Suprapubic skin (tissue), 4 donors: ENCODE data around the gene CCDC39. TPM values are rescaled to one million over a fixed set of nuclear protein-coding genes. Genes with fewer than 3 reads are reported as not detected.

Experiments
- DNase-seq, 2 donors: peaks; one replicate each; pipeline ENCODE4 v3.0.0-alpha.2; 2019; ENCODE audit warnings: low spot score in 2 of 2
- H3K27ac ChIP-seq: fragments of 200-600 bp; sonication (generic); one replicate; pipeline ENCODE4 v1.5.1; 2019
- H3K27me3 ChIP-seq: fragments of 200-600 bp; sonication (generic); one replicate; pipeline ENCODE4 v1.5.1; 2019
- H3K36me3 ChIP-seq: fragments of 200-600 bp; sonication (generic); one replicate; pipeline ENCODE4 v1.5.1; 2019
- H3K4me1 ChIP-seq: fragments of 200-600 bp; sonication (generic); one replicate; pipeline ENCODE4 v1.5.1; 2019
- H3K4me3 ChIP-seq: fragments of 200-600 bp; sonication (generic); one replicate; pipeline ENCODE4 v1.5.1; 2019; ENCODE audit warnings: mild to moderate bottlenecking
- H3K9me3 ChIP-seq: fragments of 200-600 bp; sonication (generic); one replicate; pipeline ENCODE4 v1.5.1; 2019
- EP300 ChIP-seq: sonication (generic); formaldehyde crosslinking; IDR thresholded peaks from one replicate; pipeline ENCODE4 v1.6.1; 2017; ENCODE audit warnings: antibody characterized with exemption
- POLR2A ChIP-seq, 2 donors: fragments of 450-650 bp; IDR thresholded peaks; one replicate each; pipeline ENCODE4 v1.6.1; 2017; ENCODE audit warnings: antibody characterized with exemption in 2 of 2, mild to moderate bottlenecking in 2 of 2, moderate library complexity in 2 of 2
- POLR2AphosphoS5 ChIP-seq, 3 donors: sonication (generic); formaldehyde crosslinking; IDR thresholded peaks; one replicate each; pipeline ENCODE4 v1.6.1; 2017; ENCODE audit warnings: antibody characterized with exemption in 3 of 3
- WGBS: methylation state at CpG from one replicate; pipeline ENCODE4 v1.1.5; 2018; 5-methylcytosine and 5-hydroxymethylcytosine counted together
- total RNA-seq, 4 donors: library from RNA; depleted of rRNA; stranded (reverse); fragments of >200 nt; gene quantifications; one replicate each; pipeline ENCODE4 v1.1.0, GENCODE V29; 2016
- TF ChIP-seq, protein P1 (sequence below), 2 donors: fragments of 200-600 bp in 1 of 2; fragments of 450-650 bp in 1 of 2; sonication (generic) in 1 of 2; IDR thresholded peaks; one replicate each; pipeline ENCODE4 v1.5.1; 2016 to 2019; ENCODE audit warnings: antibody characterized with exemption in 2 of 2, mild to moderate bottlenecking in 1 of 2, moderate library complexity in 1 of 2

The CCDC39 gene
- total RNA-seq, 4 donors from 2014 or later, result not detected

GRCh38 chr3:180657094-180657493, 22.2 kb downstream of the CCDC39 start:
- no peak for TF ChIP-seq EP300
- TF ChIP-seq POLR2A (IDR thresholded peaks at IDR 0.05), result no peak
- TF ChIP-seq, protein P1, sequence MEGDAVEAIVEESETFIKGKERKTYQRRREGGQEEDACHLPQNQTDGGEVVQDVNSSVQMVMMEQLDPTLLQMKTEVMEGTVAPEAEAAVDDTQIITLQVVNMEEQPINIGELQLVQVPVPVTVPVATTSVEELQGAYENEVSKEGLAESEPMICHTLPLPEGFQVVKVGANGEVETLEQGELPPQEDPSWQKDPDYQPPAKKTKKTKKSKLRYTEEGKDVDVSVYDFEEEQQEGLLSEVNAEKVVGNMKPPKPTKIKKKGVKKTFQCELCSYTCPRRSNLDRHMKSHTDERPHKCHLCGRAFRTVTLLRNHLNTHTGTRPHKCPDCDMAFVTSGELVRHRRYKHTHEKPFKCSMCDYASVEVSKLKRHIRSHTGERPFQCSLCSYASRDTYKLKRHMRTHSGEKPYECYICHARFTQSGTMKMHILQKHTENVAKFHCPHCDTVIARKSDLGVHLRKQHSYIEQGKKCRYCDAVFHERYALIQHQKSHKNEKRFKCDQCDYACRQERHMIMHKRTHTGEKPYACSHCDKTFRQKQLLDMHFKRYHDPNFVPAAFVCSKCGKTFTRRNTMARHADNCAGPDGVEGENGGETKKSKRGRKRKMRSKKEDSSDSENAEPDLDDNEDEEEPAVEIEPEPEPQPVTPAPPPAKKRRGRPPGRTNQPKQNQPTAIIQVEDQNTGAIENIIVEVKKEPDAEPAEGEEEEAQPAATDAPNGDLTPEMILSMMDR (IDR thresholded peaks at IDR 0.05), result no peak
- TF ChIP-seq POLR2AphosphoS5 (IDR thresholded peaks at IDR 0.05), result no peak
- no peak overlapping the region for H3K4me3 ChIP-seq
- no peak overlapping the region for H3K27ac ChIP-seq
- no peaks in the 10 kb centered on the region for H3K27me3 ChIP-seq
- H3K4me1 ChIP-seq, result no peaks in the 10 kb centered on the region
- DNase-seq, result no peak
- WGBS, result 79% methylated on average over 4 of the region's 4 CpGs
- H3K36me3 ChIP-seq, result no peaks in the 10 kb centered on the region
- H3K9me3 ChIP-seq, result no peaks in the 10 kb centered on the region

DNA sequence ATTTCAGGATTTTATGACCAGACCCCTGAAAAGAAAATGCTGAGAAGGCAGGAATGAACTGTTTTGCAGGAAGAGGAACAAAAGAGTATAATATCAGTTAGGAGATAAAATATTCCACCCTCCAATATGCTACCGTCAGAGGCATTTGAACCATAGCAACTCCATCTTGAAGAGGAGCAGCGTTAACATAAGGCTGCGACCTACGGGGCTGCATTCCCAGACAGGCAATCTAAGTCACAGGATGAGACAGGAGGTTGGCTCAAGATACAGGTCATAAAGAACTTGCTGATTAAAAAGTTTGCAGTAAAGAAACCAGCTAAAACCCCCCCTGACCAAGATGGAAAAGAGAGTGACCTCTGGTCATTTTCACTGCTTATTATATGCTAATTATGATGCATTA, 22.9 kb downstream of the CCDC39 start:
- no peak for DNase-seq
- Histone ChIP-seq H3K27me3 (no peaks in the 10 kb centered on the region), H3K27ac (no peak overlapping the region), H3K36me3 (no peaks in the 10 kb centered on the region), H3K4me3 (no peak overlapping the region), H3K9me3 (no peaks in the 10 kb centered on the region), H3K4me1 (no peaks in the 10 kb centered on the region)
- TF ChIP-seq POLR2AphosphoS5 (IDR thresholded peaks at IDR 0.05), result no peak
- TF ChIP-seq EP300, result no peak
- no peak for TF ChIP-seq POLR2A (IDR thresholded peaks at IDR 0.05)
- TF ChIP-seq, protein P1 (IDR thresholded peaks at IDR 0.05), result no peak
- 59% methylated on average over 4 of the region's 4 CpGs for WGBS

DNA sequence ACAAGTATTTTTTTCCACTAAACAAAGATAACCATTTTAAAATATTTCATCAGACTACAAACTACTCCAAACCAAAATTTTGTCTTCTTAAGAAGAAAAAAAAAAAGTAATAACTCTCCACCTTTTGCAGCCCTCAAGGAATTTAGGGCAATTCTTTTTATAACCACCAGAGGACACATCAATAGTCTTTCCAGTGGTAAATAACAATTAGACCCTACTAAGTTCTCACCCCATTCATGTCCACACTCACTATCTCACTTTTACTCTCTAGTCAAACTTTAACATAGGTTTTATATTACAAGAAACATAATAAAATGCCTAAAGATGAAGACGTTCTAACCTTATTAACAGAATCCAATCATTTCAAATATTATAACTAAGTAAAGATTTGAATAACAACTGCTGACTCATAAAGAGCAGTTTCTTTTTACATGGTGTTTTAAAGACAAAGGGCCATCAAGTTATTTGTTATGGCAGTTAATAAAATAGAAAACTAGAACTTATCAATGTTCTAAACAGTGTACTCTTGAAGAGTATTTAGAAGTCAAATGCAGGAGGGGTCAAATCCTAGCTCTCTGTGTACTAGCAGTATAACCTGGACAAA, 33.0 kb downstream of the CCDC39 start:
- H3K9me3 ChIP-seq, result no peaks in the 10 kb centered on the region
- no peaks in the 10 kb centered on the region for H3K36me3 ChIP-seq
- TF ChIP-seq EP300 (no peak), POLR2A (IDR thresholded peaks at IDR 0.05) (no peak), POLR2AphosphoS5 (IDR thresholded peaks at IDR 0.05) (no peak)
- TF ChIP-seq, protein P1 (IDR thresholded peaks at IDR 0.05), result no peak
- no peak overlapping the region for H3K4me3 ChIP-seq
- WGBS, result 29% methylated on average over 1 of the region's 1 CpG
- H3K27ac ChIP-seq, result no peak overlapping the region
- no peaks in the 10 kb centered on the region for H3K4me1 ChIP-seq
- no peaks in the 10 kb centered on the region for H3K27me3 ChIP-seq
- DNase-seq, result no peak

GRCh38 chr3:180640987-180641386, 38.3 kb downstream of the CCDC39 start:
- no peak for TF ChIP-seq POLR2AphosphoS5 (IDR thresholded peaks at IDR 0.05)
- no peak for TF ChIP-seq POLR2A (IDR thresholded peaks at IDR 0.05)
- TF ChIP-seq, protein P1 (IDR thresholded peaks at IDR 0.05), result no peak
- no peak for TF ChIP-seq EP300
- no peaks in the 10 kb centered on the region for H3K9me3 ChIP-seq
- no peaks in the 10 kb centered on the region for H3K27me3 ChIP-seq
- no peak overlapping the region for H3K27ac ChIP-seq
- no peaks in the 10 kb centered on the region for H3K36me3 ChIP-seq
- no peak overlapping the region for H3K4me3 ChIP-seq
- DNase-seq, result no peak
- no peaks in the 10 kb centered on the region for H3K4me1 ChIP-seq

- TF ChIP-seq POLR2A (IDR thresholded peaks at IDR 0.05), result no peak
- TF ChIP-seq, protein P1 (IDR thresholded peaks at IDR 0.05), result no peak
- TF ChIP-seq POLR2AphosphoS5 (IDR thresholded peaks at IDR 0.05), result no peak
- no peak for TF ChIP-seq EP300
- H3K27me3 ChIP-seq, result peaks cover 6% of the 10 kb centered on the region
- no peaks in the 10 kb centered on the region for H3K9me3 ChIP-seq
- H3K36me3 ChIP-seq, result no peaks in the 10 kb centered on the region
- no peak for DNase-seq
- 19% methylated on average over 2 of the region's 2 CpGs for WGBS
- H3K27ac ChIP-seq, result no peak overlapping the region
- no peak overlapping the region for H3K4me3 ChIP-seq
- H3K4me1 ChIP-seq, result no peaks in the 10 kb centered on the region
Measured at GRCh38 chr3:180633722-180634121, 45.6 kb downstream of the CCDC39 start.
